A549 (cell line): ENCODE results near the gene PCDHB11. TPM values are rescaled to one million over a fixed set of nuclear protein-coding genes. Genes with fewer than 3 reads are reported as not detected.
"Not testable (repeated sequence)": the region's sequence is repeated elsewhere in the genome, so short reads cannot be mapped to it uniquely, and the experiment has no call there.

Experiments
- ATAC-seq, 2 experiments: fragments of 200-7000 bp in 1 of 2; fragments of >200 bp in 1 of 2; cut with Nextera tagmentation in 1 of 2; cut with Tn5 transposase in 1 of 2; 3 replicates each; pipeline versions ENCODE4 v1.8.0 to v1.9.1; 2018 to 2020; ENCODE audit warnings: mild to moderate bottlenecking in 1 of 2, moderate library complexity in 1 of 2
- CTCF ChIA-PET: fragments of 300-600 bp; sonication (Branson Sonifier 250); formaldehyde crosslinking; extraction: SDS; loops from one replicate; lab custom pipeline; 2021; ENCODE audit warnings: antibody characterized with exemption, inconsistent platforms; lab: Yijun Ruan, JAX
- POLR2A ChIA-PET: fragments of 350-600 bp; formaldehyde crosslinking; extraction: SDS; loops from one replicate; lab custom pipeline; 2021; ENCODE audit warnings: antibody characterized with exemption, inconsistent platforms; lab: Yijun Ruan, JAX
- DNase-seq, 2 experiments: peaks; one replicate each; pipeline versions ENCODE4 v3.0.0 to v3.0.0-alpha.2; 2011 to 2016; ENCODE audit warnings: low read depth in 1 of 2, low spot score in 1 of 2
- FAIRE-seq: peaks from 2 replicates; lab custom pipeline; 2011; peaks lifted over from hg19 to GRCh38; lab: Jason Lieb, UNC
- H3K27ac ChIP-seq, 2 experiments: fragments of >200 bp; sonication (Bioruptor Twin); formaldehyde crosslinking; 3 replicates each; pipeline ENCODE4 v1.5.1; 2016 to 2017
- H3K4me1 ChIP-seq: fragments of >200 bp; sonication (Bioruptor Twin); formaldehyde crosslinking; 3 replicates; pipeline ENCODE4 v1.6.1; 2016
- H3K4me2 ChIP-seq: fragments of >200 bp; sonication (Bioruptor Twin); formaldehyde crosslinking; 3 replicates; pipeline ENCODE4 v1.6.1; 2016
- H3K4me3 ChIP-seq: fragments of >200 bp; sonication (Bioruptor Twin); formaldehyde crosslinking; 3 replicates; pipeline ENCODE4 v1.5.1; 2016
- H3K9me3 ChIP-seq: fragments of >200 bp; sonication (Bioruptor Twin); formaldehyde crosslinking; 3 replicates; pipeline ENCODE4 v1.6.1; 2016
- CBX8 ChIP-seq: fragments of 200-600 bp; sonication (generic); IDR thresholded peaks from 2 replicates; pipeline ENCODE4 v1.6.1; 2016
- CTCF ChIP-seq: fragments of >200 bp; sonication (Bioruptor Twin); formaldehyde crosslinking; IDR thresholded peaks from 3 replicates; pipeline ENCODE4 v1.5.1; 2016
- EHF ChIP-seq: fragments of 250-450 bp; sonication (Bioruptor Pico); IDR thresholded peaks from 2 replicates; pipeline ENCODE4 v1.5.0; 2020; ENCODE audit warnings: mild to moderate bottlenecking
- ELK1 ChIP-seq: fragments of 150-350 bp; IDR thresholded peaks from 2 replicates; pipeline ENCODE4 v1.6.1; 2014; ENCODE audit warnings: low read depth, mild to moderate bottlenecking, low read length
- HMGXB4 ChIP-seq: fragments of 250-450 bp; sonication (Bioruptor Pico); IDR thresholded peaks from 2 replicates; pipeline ENCODE4 v1.5.0; 2021; ENCODE audit warnings: mild to moderate bottlenecking, moderate library complexity, borderline replicate concordance
- HOXB13 ChIP-seq: fragments of 250-450 bp; sonication (Bioruptor Pico); IDR thresholded peaks from 2 replicates; pipeline ENCODE4 v1.5.0; 2020; ENCODE audit warnings: low read depth, mild to moderate bottlenecking, moderate library complexity
- HOXB5 ChIP-seq: fragments of 250-450 bp; sonication (Bioruptor Pico); IDR thresholded peaks from 2 replicates; pipeline ENCODE4 v1.5.0; 2020; ENCODE audit warnings: mild to moderate bottlenecking, moderate library complexity
- JUN ChIP-seq, 2 experiments: fragments of >200 bp; sonication (Bioruptor Twin); formaldehyde crosslinking; IDR thresholded peaks; 2 replicates in 1 of 2; 3 replicates in 1 of 2; pipeline ENCODE4 v1.6.1; 2016 to 2017
- MAFK ChIP-seq: fragments of 450-650 bp; IDR thresholded peaks from 2 replicates; pipeline ENCODE4 v1.6.1; 2014; ENCODE audit not compliant: partially characterized antibody
- MAX ChIP-seq: IDR thresholded peaks from 2 replicates; pipeline ENCODE4 v1.6.1; 2012
- MYC ChIP-seq: IDR thresholded peaks from 2 replicates; pipeline ENCODE4 v1.6.1; 2012; ENCODE audit warnings: mild to moderate bottlenecking, inconsistent platforms, low read length, improper control_type of control experiment, borderline replicate concordance
- NFE2L2 ChIP-seq: fragments of 150-350 bp; conservative IDR thresholded peaks from 2 replicates; pipeline ENCODE4 v1.6.1; 2014; ENCODE audit warnings: low read length
- NPAS2 ChIP-seq: fragments of 250-450 bp; sonication (Bioruptor Pico); IDR thresholded peaks from 2 replicates; pipeline ENCODE4 v1.8.0; 2022; ENCODE audit warnings: mild to moderate bottlenecking, moderate library complexity, borderline replicate concordance
- NR3C1 ChIP-seq: fragments of >200 bp; sonication (Bioruptor Twin); formaldehyde crosslinking; IDR thresholded peaks from 3 replicates; pipeline ENCODE4 v1.6.1; 2017
- POLR2A ChIP-seq: IDR thresholded peaks from 2 replicates; pipeline ENCODE4 v1.6.1; 2012; ENCODE audit warnings: mild to moderate bottlenecking, low read length
- POLR2AphosphoS2 ChIP-seq: conservative IDR thresholded peaks from 2 replicates; pipeline ENCODE4 v1.6.1; 2012; ENCODE audit warnings: low read length, improper control_type of control experiment, inconsistent platforms
- RAD21 ChIP-seq, 2 experiments: fragments of >200 bp in 1 of 2; sonication (Bioruptor Twin) in 1 of 2; formaldehyde crosslinking in 1 of 2; IDR thresholded peaks in 1 of 2; conservative IDR thresholded peaks in 1 of 2; 2 replicates in 1 of 2; 3 replicates in 1 of 2; pipeline ENCODE4 v1.6.1; 2012 to 2018; ENCODE audit warnings: inconsistent platforms in 1 of 2
- RCOR1 ChIP-seq: fragments of 150-350 bp; IDR thresholded peaks from 2 replicates; pipeline ENCODE4 v1.6.1; 2014; ENCODE audit warnings: antibody characterized with exemption, low read length, low read depth
- RFX5 ChIP-seq: fragments of 450-650 bp; IDR thresholded peaks from 2 replicates; pipeline ENCODE4 v1.7.1; 2014; ENCODE audit warnings: antibody characterized with exemption, mild to moderate bottlenecking, moderate library complexity
- SREBF2 ChIP-seq: fragments of 450-650 bp; IDR thresholded peaks from 2 replicates; pipeline ENCODE4 v1.6.1; 2014; ENCODE audit warnings: mild to moderate bottlenecking, moderate library complexity
- TFCP2L1 ChIP-seq: fragments of 250-450 bp; sonication (Bioruptor Pico); IDR thresholded peaks from 2 replicates; pipeline ENCODE4 v1.5.0; 2021; ENCODE audit warnings: mild to moderate bottlenecking
- WGBS: methylation state at CpG from one replicate; pipeline ENCODE4 v1.1.6; 2017; ENCODE audit errors: missing lambda C conversion rate; 5-methylcytosine and 5-hydroxymethylcytosine counted together
- polyA plus RNA-seq, 4 experiments: library from polyadenylated mRNA; depleted of rRNA in 3 of 4; stranded (reverse); fragments of >200 nt; fragmentation: RNase III in 1 of 4; extraction: RNeasy Plus Mini Kit Qiagen cat#74134 plus additional on column Dnase treatment in 1 of 4; gene quantifications; 2 replicates in 3 of 4; 3 replicates in 1 of 4; pipeline ENCODE4 v1.2.3, GENCODE V29; 2011 to 2017

Gene PCDHB11
- polyA plus RNA-seq, 2 of the 4 experiments (the other 2 are of a cell fraction) = 0.05 to 0.22 TPM

GRCh38 chr5:141234109-141234667, 34.8 kb downstream of the PCDHB11 start:
- H3K4me3 ChIP-seq = no peak overlapping the region
- H3K4me1 ChIP-seq = no peaks in the 10 kb centered on the region
- H3K9me3 ChIP-seq = peaks cover 26% of the 10 kb centered on the region; the same call in 2 of the 3 replicates
- ChIA-PET CTCF (interaction anchor here (0.9 to 2.1 kb wide), 5 partner anchors 16 to 330 kb away, joined by 3 to 8 read pairs (median 4); partner anchors contain the start of gene PCDHB11), POLR2A (no interaction called here)
- no peak overlapping the region for H3K4me2 ChIP-seq
- DNase-seq = no peak
- H3K27ac ChIP-seq = no peak overlapping the region
- no peak for FAIRE-seq
- no peak for TF ChIP-seq HOXB5 (CRISPR knock-in tag)
- no peak for TF ChIP-seq HOXB13 (CRISPR knock-in tag)
- TF ChIP-seq RAD21 (conservative IDR thresholded peaks at IDR 0.05 in 1 of 2, IDR thresholded peaks at IDR 0.05 in 1 of 2) = peak in 1 of 2 experiments; percentile 26; a peak in 1 of 5 replicates
- no peak for TF ChIP-seq SREBF2
- no peak for TF ChIP-seq MAX
- no peak for TF ChIP-seq EHF (CRISPR knock-in tag)
- WGBS = 20% methylated on average over 15 of the region's 15 CpGs
- ATAC-seq = no peak

GRCh38 chr5:141235922-141236321, 36.5 kb downstream of the PCDHB11 start:
- FAIRE-seq, ATAC-seq, H3K4me1 ChIP-seq, POLR2A ChIA-PET, CTCF ChIA-PET, H3K27ac ChIP-seq, H3K4me3 ChIP-seq, DNase-seq, H3K4me2 ChIP-seq: not testable (repeated sequence)
- 81% methylated on average over 30 of the region's 40 CpGs for WGBS
- peaks cover 36% of the 10 kb centered on the region; the same call in 2 of the 3 replicates for H3K9me3 ChIP-seq

- no peak overlapping the region for H3K4me3 ChIP-seq
- 68% methylated on average over 25 of the region's 32 CpGs for WGBS
- H3K4me1 ChIP-seq = no peaks in the 10 kb centered on the region
- ATAC-seq = no peak
- POLR2A ChIA-PET = no interaction called here
- peak; percentile 58; the same call in 1 of the 2 replicates for TF ChIP-seq NFE2L2
- no peak for TF ChIP-seq ELK1
- no peak for TF ChIP-seq POLR2AphosphoS2
- TF ChIP-seq POLR2A = no peak
- TF ChIP-seq JUN (IDR thresholded peaks at IDR 0.05) = no peak
- peak; percentile 68 for TF ChIP-seq MAFK
- TF ChIP-seq NPAS2 (CRISPR knock-in tag) = no peak
- no peak for TF ChIP-seq MYC
- TF ChIP-seq, all 56 proteins: peak for 2
- Histone ChIP-seq H3K9me3 (peaks cover 35% of the 10 kb centered on the region; the same call in 2 of the 3 replicates), H3K27ac (no peak overlapping the region), H3K4me2 (no peak overlapping the region)
- no peak for FAIRE-seq
- CTCF ChIA-PET = interaction anchor here (0.6 kb wide), 1 partner anchor 23 kb away, joined by 3 read pairs; the partner anchor contains the start of gene PCDHB13
- DNase-seq = no peak
Measured at GRCh38 chr5:141236516-141237313, 37.3 kb downstream of the PCDHB11 start.

GRCh38 chr5:141241496-141241895, 42.1 kb downstream of the PCDHB11 start:
- H3K4me1 ChIP-seq = no peaks in the 10 kb centered on the region
- no peak overlapping the region for H3K4me3 ChIP-seq
- 56% methylated on average over 25 of the region's 43 CpGs for WGBS
- H3K4me2 ChIP-seq = no peak overlapping the region
- ATAC-seq (no peak), DNase-seq (no peak), FAIRE-seq (no peak)
- peaks cover 44% of the 10 kb centered on the region; the same call in 2 of the 3 replicates for H3K9me3 ChIP-seq
- ChIA-PET POLR2A (no interaction called here), CTCF (interaction anchor here (0.6 kb wide), 1 partner anchor 82 kb away, joined by 3 read pairs; no protein-coding TSS in a partner anchor)
- no peak overlapping the region for H3K27ac ChIP-seq
- TF ChIP-seq RFX5 (no peak), CTCF (no peak), CBX8 (no peak), RCOR1 (no peak), HOXB5 (CRISPR knock-in tag) (no peak), NR3C1 (no peak), HMGXB4 (CRISPR knock-in tag) (no peak), NPAS2 (CRISPR knock-in tag) (no peak), TFCP2L1 (CRISPR knock-in tag) (no peak)
